D341Med (cell line): Measurements from ENCODE around the gene LRRC34.

Source experiments
- DNase-seq: peaks from one replicate; pipeline ENCODE4 v3.0.0; 2012; ENCODE audit warnings: low spot score

Gene LRRC34

GRCh38 chr3:169812332-169813235 is at the start of gene LRRC34, which contains the start of gene LRRIQ4:
TSS of gene LRRC34 (minus strand) at chr3:169812904. CDS start at chr3:169812548, 356 bp downstream.
TSS of gene LRRIQ4 (plus strand) at chr3:169812870. CDS start at chr3:169821922, 9,052 bp downstream.
- DNase-seq, result peak; percentile 60

GRCh38 chr3:169861871-169862270 is 49.2 kb upstream of the LRRC34 start:
- no peak for DNase-seq

GRCh38 chr3:169857811-169858210 is 45.1 kb upstream of the LRRC34 start:
- DNase-seq, result no peak

GRCh38 chr3:169855514-169855913 is 42.8 kb upstream of the LRRC34 start:
- no peak for DNase-seq

- no peak for DNase-seq
Measured at GRCh38 chr3:169850618-169851017, 37.9 kb upstream of the LRRC34 start.

- no peak for DNase-seq
Measured at GRCh38 chr3:169848741-169849140, 36.0 kb upstream of the LRRC34 start.

- no peak for DNase-seq
Measured at GRCh38 chr3:169847896-169848295, 35.2 kb upstream of the LRRC34 start.

GRCh38 chr3:169846458-169847193 is 33.9 kb upstream of the LRRC34 start:
- DNase-seq, result no peak

- DNase-seq, result no peak
Measured at GRCh38 chr3:169842960-169843359, 30.3 kb upstream of the LRRC34 start.

GRCh38 chr3:169841171-169841570 is 28.5 kb upstream of the LRRC34 start:
- DNase-seq, result no peak

- DNase-seq, result no peak
Measured at GRCh38 chr3:169838511-169839030, 25.9 kb upstream of the LRRC34 start.

GRCh38 chr3:169836942-169837275 is 24.2 kb upstream of the LRRC34 start:
- no peak for DNase-seq

- no peak for DNase-seq
Measured at GRCh38 chr3:169836078-169836941, 23.6 kb upstream of the LRRC34 start.

- DNase-seq, result no peak
Measured at GRCh38 chr3:169835533-169835932, 22.8 kb upstream of the LRRC34 start.

- DNase-seq, result no peak
Measured at GRCh38 chr3:169827712-169828111, 15.0 kb upstream of the LRRC34 start.

GRCh38 chr3:169825316-169825715 is 12.6 kb upstream of the LRRC34 start:
- DNase-seq, result no peak

- DNase-seq, result no peak
Measured at GRCh38 chr3:169822983-169823382, 10.3 kb upstream of the LRRC34 start.

GRCh38 chr3:169822540-169822939 is 9.8 kb upstream of the LRRC34 start:
- no peak for DNase-seq

GRCh38 chr3:169822091-169822490 is 9.4 kb upstream of the LRRC34 start:
- no peak for DNase-seq

GRCh38 chr3:169818316-169818715 is 5.6 kb upstream of the LRRC34 start:
- DNase-seq, result no peak

- DNase-seq, result no peak
Measured at GRCh38 chr3:169815590-169816150, 3.0 kb upstream of the LRRC34 start.
